Mesendoderm (in vitro differentiated cells): ENCODE results near the gene ZMAT2.

ENCODE experiments used
- DNase-seq: peaks from one replicate; pipeline ENCODE4 v3.0.0; 2013
- H2AK5ac ChIP-seq: 2 replicates; pipeline ENCODE4 v1.6.1; 2013; ENCODE audit warnings: low read length, inconsistent platforms
- H2BK120ac ChIP-seq: 2 replicates; pipeline ENCODE4 v1.6.1; 2013; ENCODE audit warnings: low read depth, mild to moderate bottlenecking, low read length, moderate library complexity, mixed read lengths
- H2BK15ac ChIP-seq: replicated peaks from 2 replicates; pipeline ENCODE4 v1.6.1; 2013; ENCODE audit warnings: low read depth, mild to moderate bottlenecking, moderate library complexity
- H2BK5ac ChIP-seq: 2 replicates; pipeline ENCODE4 v1.6.1; 2013; ENCODE audit warnings: low read length, inconsistent platforms
- H3K18ac ChIP-seq: 2 replicates; pipeline ENCODE4 v1.6.1; 2013; ENCODE audit warnings: mild to moderate bottlenecking, low read length, mixed read lengths
- H3K23ac ChIP-seq: one replicate; pipeline ENCODE4 v1.6.1; 2013; ENCODE audit warnings: low read length
- H3K27ac ChIP-seq: 2 replicates; pipeline ENCODE4 v1.5.1; 2013; ENCODE audit warnings: low read depth, mild to moderate bottlenecking, inconsistent platforms, low read length, moderate library complexity
- H3K27me3 ChIP-seq: 2 replicates; pipeline ENCODE4 v1.6.1; 2013; ENCODE audit warnings: low read length, control low read depth, mild to moderate bottlenecking, inconsistent platforms; ENCODE audit not compliant: insufficient read depth, poor library complexity
- H3K36me3 ChIP-seq: 2 replicates; pipeline ENCODE4 v1.6.1; 2013; ENCODE audit warnings: low read length, inconsistent platforms; ENCODE audit not compliant: control insufficient read depth, insufficient read depth
- H3K4ac ChIP-seq: one replicate; pipeline ENCODE4 v1.6.1; 2013; ENCODE audit warnings: low read depth, mild to moderate bottlenecking, low read length, moderate library complexity
- H3K4me1 ChIP-seq: 2 replicates; pipeline ENCODE4 v1.6.1; 2013; ENCODE audit warnings: low read depth, low read length, inconsistent platforms; ENCODE audit not compliant: control insufficient read depth
- H3K4me2 ChIP-seq: 2 replicates; pipeline ENCODE4 v1.6.1; 2013; ENCODE audit warnings: low read length
- H3K4me3 ChIP-seq: 2 replicates; pipeline ENCODE4 v1.5.1; 2013; ENCODE audit warnings: mild to moderate bottlenecking, low read length
- H3K56ac ChIP-seq: one replicate; pipeline ENCODE4 v1.6.1; 2013; ENCODE audit warnings: low read length
- H3K79me1 ChIP-seq: 2 replicates; pipeline ENCODE4 v1.6.1; 2013; ENCODE audit warnings: low read length, inconsistent platforms
- H3K79me2 ChIP-seq: 2 replicates; pipeline ENCODE4 v1.6.1; 2013; ENCODE audit warnings: mild to moderate bottlenecking, low read length; ENCODE audit not compliant: control insufficient read depth, insufficient read depth
- H3K9ac ChIP-seq: 2 replicates; pipeline ENCODE4 v1.6.1; 2013; ENCODE audit warnings: low read length, inconsistent platforms
- H4K5ac ChIP-seq: one replicate; pipeline ENCODE4 v1.6.1; 2013; ENCODE audit warnings: low read length
- H4K8ac ChIP-seq: one replicate; pipeline ENCODE4 v1.6.1; 2013; ENCODE audit warnings: low read depth, mild to moderate bottlenecking, control low read depth, low read length, moderate library complexity
- WGBS: extraction: QIAGEN DNeasy Blood & Tissue Kit; methylation state at CpG from one replicate; pipeline ENCODE4 v1.1.7; 2013; ENCODE audit warnings: low lambda C conversion rate, missing lambda C conversion rate; ENCODE audit not compliant: insufficient coverage; ENCODE audit errors: extremely low coverage; 5-methylcytosine and 5-hydroxymethylcytosine counted together

ZMAT2 gene

DNA sequence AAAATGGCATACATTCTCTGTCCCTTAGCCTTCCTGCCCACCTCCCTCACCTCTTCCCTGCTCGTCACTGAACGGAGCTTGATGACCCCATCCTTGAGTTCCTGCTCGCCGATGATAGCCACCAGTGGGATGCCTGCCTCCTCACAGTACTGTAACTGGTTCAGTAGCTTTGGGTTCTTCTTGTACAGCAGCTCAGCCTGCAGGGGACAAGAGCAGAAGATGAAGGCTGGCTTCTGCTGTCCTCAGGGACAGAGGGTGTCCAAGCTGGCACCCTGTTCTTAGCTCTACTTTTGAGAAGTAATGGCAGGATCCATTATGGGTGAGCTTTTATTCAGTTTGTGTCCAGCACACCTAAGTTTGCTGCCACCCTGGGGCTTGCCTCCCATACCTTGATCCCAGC, 25.6 kb upstream of the ZMAT2 start:
- H3K23ac ChIP-seq = no peak overlapping the region
- no peak overlapping the region for H2BK15ac ChIP-seq
- H3K79me1 ChIP-seq = no peaks in the 10 kb centered on the region
- H3K4me3 ChIP-seq = no peak overlapping the region
- DNase-seq = no peak
- H3K4ac ChIP-seq = no peak overlapping the region
- no peak overlapping the region for H3K56ac ChIP-seq
- no peak overlapping the region for H3K18ac ChIP-seq
- H3K79me2 ChIP-seq = no peaks in the 10 kb centered on the region
- no peak overlapping the region for H4K5ac ChIP-seq
- WGBS = no CpG with 5 or more reads among the region's 4 CpGs
- H2BK5ac ChIP-seq = no peak overlapping the region
- no peak overlapping the region for H4K8ac ChIP-seq
- no peak overlapping the region for H3K9ac ChIP-seq
- H2BK120ac ChIP-seq = no peak overlapping the region
- H3K4me2 ChIP-seq = no peak overlapping the region
- H3K27me3 ChIP-seq = no peaks in the 10 kb centered on the region
- H3K27ac ChIP-seq = no peak overlapping the region
- no peak overlapping the region for H2AK5ac ChIP-seq
- no peaks in the 10 kb centered on the region for H3K4me1 ChIP-seq
- peaks cover 21% of the 10 kb centered on the region for H3K36me3 ChIP-seq

DNA sequence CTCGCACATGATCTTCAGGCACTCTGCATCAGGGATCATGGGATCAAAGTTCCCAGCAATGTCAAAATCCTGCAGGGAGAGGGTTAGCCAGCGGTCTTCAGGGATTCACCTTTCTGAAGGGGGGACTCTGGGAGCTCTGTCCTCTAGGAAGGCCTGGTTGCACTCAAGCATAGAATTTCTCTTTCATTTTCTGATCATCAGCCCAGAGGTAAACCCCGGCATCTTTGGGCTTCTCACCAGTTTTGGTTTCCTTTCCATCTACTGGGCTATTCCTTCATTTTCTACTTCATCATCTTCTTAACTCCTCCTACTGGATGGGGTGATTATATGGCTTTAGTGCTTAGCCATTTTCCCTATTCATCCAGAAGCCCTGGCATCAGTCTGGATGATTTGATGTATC, 22.3 kb upstream of the ZMAT2 start:
- Histone ChIP-seq H3K27ac (no peak overlapping the region), H4K5ac (no peak overlapping the region), H2BK5ac (no peak overlapping the region), H3K56ac (no peak overlapping the region), H3K27me3 (no peaks in the 10 kb centered on the region), H2BK120ac (no peak overlapping the region), H3K23ac (no peak overlapping the region), H4K8ac (no peak overlapping the region), H3K36me3 (peaks cover 23% of the 10 kb centered on the region), H3K4me1 (no peaks in the 10 kb centered on the region), H3K9ac (no peak overlapping the region), H3K4ac (no peak overlapping the region), H3K4me3 (no peak overlapping the region), H2AK5ac (no peak overlapping the region), H3K18ac (no peak overlapping the region), H3K4me2 (no peak overlapping the region), H2BK15ac (no peak overlapping the region), H3K79me1 (no peaks in the 10 kb centered on the region), H3K79me2 (no peaks in the 10 kb centered on the region)
- DNase-seq = no peak
- WGBS = no CpG with 5 or more reads among the region's 3 CpGs

DNA sequence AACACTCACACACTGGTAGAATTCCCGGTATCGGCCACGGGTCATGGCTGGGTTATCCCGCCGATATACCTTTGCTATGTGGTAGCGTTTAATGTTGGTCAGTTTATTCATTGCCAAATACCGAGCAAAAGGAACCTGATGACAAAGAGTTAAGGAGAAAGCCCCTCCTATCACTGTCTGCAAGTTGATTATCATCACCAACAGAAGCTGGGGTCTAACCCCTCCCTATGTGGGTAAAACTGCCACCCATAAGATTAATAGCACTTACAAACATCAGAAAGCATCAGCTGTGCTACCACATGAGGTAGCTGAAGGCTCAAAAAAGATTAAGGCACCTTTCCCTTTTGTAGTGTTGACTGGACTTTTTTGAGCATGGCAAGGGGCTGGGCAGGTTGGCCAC, 21.3 kb upstream of the ZMAT2 start:
- H3K56ac ChIP-seq = no peak overlapping the region
- H4K8ac ChIP-seq = no peak overlapping the region
- no peak overlapping the region for H3K4me2 ChIP-seq
- H3K9ac ChIP-seq = no peak overlapping the region
- H2AK5ac ChIP-seq = no peak overlapping the region
- no peaks in the 10 kb centered on the region for H3K79me1 ChIP-seq
- H3K36me3 ChIP-seq = peaks cover 23% of the 10 kb centered on the region
- no peak overlapping the region for H2BK5ac ChIP-seq
- H2BK15ac ChIP-seq = no peak overlapping the region
- H4K5ac ChIP-seq = no peak overlapping the region
- DNase-seq = no peak
- no peak overlapping the region for H3K4me3 ChIP-seq
- H3K4ac ChIP-seq = no peak overlapping the region
- WGBS = no CpG with 5 or more reads among the region's 7 CpGs
- H3K23ac ChIP-seq = no peak overlapping the region
- no peaks in the 10 kb centered on the region for H3K27me3 ChIP-seq
- H3K27ac ChIP-seq = no peak overlapping the region
- H3K18ac ChIP-seq = no peak overlapping the region
- H2BK120ac ChIP-seq = no peak overlapping the region
- H3K79me2 ChIP-seq = no peaks in the 10 kb centered on the region
- no peaks in the 10 kb centered on the region for H3K4me1 ChIP-seq

DNA sequence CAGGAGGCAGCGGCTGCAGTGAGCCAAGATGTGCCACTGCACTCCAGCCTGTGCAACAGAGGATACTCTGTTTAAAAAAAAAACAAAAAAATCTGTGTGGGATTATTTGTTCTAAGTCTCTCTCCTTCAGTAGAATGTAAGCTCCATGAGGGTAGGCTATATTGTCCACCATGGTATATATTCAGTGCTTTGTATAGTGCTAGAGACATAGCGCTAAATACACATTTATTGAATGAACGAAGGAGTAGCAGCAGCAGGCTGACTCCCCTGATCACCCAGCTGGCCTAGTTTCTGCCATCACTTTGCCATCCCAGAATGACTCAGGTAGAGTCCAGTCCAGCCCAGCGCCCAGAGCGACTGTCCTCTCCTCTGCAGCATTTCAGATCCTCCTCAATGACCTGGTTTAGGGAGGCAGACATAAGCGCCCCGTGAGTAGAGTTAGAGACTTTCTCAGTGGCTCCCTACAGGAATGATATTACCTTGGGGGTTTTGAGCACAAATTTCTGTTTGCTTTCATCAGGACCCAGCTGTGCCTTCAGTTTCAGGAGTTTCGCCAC, 9.8 kb upstream of the ZMAT2 start:
- H3K79me2 ChIP-seq = peaks cover 26% of the 10 kb centered on the region
- H3K36me3 ChIP-seq = peaks cover 7% of the 10 kb centered on the region
- DNase-seq = no peak
- no peak overlapping the region for H4K5ac ChIP-seq
- H3K4me2 ChIP-seq = peak overlapping the region; percentile 89
- H3K4ac ChIP-seq = no peak overlapping the region
- WGBS = no CpG with 5 or more reads among the region's 8 CpGs
- peak overlapping the region; percentile 99 for H3K56ac ChIP-seq
- H2AK5ac ChIP-seq = no peak overlapping the region
- H3K27ac ChIP-seq = no peak overlapping the region
- H3K9ac ChIP-seq = peak overlapping the region; percentile 98
- H2BK5ac ChIP-seq = no peak overlapping the region
- H3K4me1 ChIP-seq = peaks cover 2% of the 10 kb centered on the region
- no peak overlapping the region for H2BK120ac ChIP-seq
- no peak overlapping the region for H2BK15ac ChIP-seq
- H3K27me3 ChIP-seq = no peaks in the 10 kb centered on the region
- peaks cover 16% of the 10 kb centered on the region for H3K79me1 ChIP-seq
- H3K4me3 ChIP-seq = peak overlapping the region; percentile 99
- no peak overlapping the region for H3K18ac ChIP-seq
- H3K23ac ChIP-seq = no peak overlapping the region
- H4K8ac ChIP-seq = no peak overlapping the region

DNA sequence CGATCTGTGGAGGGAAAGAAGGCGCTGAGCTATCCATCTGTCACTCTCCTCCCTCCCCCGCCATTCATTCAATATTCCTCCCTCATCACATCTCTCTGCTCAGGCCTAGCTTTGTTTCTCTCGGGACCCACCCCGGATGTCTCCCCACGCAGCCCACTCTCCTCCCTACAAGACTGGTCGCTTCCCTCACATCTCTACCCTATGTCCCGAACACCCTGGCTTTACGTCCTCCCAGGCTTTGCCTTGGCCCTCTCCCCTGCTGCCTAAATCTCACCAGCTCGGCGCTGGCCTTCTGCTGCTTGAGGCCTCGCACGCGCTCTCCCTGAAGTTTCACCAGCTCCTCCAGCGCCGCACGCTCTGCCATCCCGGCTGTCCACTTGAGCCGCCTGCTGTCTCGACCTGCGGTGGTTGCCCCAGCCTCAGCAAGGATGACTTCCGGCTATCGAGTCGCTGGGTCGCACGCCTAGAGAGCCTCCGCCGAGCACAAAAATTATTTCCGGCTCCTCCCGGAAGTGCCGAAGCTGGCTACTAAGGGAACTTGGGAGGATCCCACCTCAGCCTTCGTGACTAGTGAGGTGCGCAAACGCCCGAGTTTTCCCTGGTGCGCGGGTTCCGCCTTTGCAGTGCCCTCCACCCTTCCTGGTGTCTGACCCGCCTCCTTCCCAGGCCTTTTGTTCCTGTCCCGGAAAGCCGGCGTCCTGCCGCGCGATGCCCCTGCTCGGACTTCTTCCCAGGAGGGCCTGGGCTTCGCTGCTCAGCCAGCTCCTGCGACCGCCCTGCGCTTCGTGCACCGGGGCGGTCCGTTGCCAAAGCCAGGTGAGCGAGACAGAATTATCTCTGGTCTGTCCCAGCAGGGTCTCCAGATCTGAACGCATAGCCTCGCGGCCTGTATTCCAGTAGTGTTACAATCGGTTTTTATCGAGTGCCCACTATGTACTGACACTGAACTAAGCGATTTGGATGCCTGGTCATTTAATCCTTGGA, 9.0 kb upstream of the ZMAT2 start, which contains the start of the genes HARS1 and HARS2:
HARS1 (minus strand) TSS at position 430 of the 984 bp plus-strand sequence; CDS start at position 364, 66 bp downstream.
HARS2 (plus strand) TSS at position 515 of the 984 bp plus-strand sequence; CDS start at position 709, 194 bp downstream.
- peak within 1 kb of the TSS; percentile 77 for H3K27ac ChIP-seq
- no peak within 1 kb of the TSS for H2AK5ac ChIP-seq
- no peak within 1 kb of the TSS for H4K8ac ChIP-seq
- H3K4ac ChIP-seq = peak within 1 kb of the TSS; percentile 82
- H3K56ac ChIP-seq = peak within 1 kb of the TSS; percentile 99
- peak; percentile 99 for DNase-seq
- H3K18ac ChIP-seq = peak within 1 kb of the TSS; percentile 41
- peak within 1 kb of the TSS; percentile 89 for H3K4me2 ChIP-seq
- peaks cover 9% of the 10 kb centered on the region for H3K36me3 ChIP-seq
- WGBS = no CpG with 5 or more reads among the region's 61 CpGs
- H2BK120ac ChIP-seq = no peak within 1 kb of the TSS
- no peaks in the 10 kb centered on the region for H3K27me3 ChIP-seq
- H2BK5ac ChIP-seq = peak within 1 kb of the TSS; percentile 66
- peak within 1 kb of the TSS; percentile 98 for H3K23ac ChIP-seq
- H3K79me2 ChIP-seq = peaks cover 26% of the 10 kb centered on the region
- H3K4me1 ChIP-seq = peaks cover 2% of the 10 kb centered on the region
- no peak within 1 kb of the TSS for H4K5ac ChIP-seq
- no peak within 1 kb of the TSS for H2BK15ac ChIP-seq
- peak within 1 kb of the TSS; percentile 98 for H3K9ac ChIP-seq
- H3K4me3 ChIP-seq = peak within 1 kb of the TSS; percentile 99
- H3K79me1 ChIP-seq = peaks cover 17% of the 10 kb centered on the region
